Mesendoderm (in vitro differentiated cells): ENCODE measurements around the gene RWDD4.

Experiments used
- DNase-seq: peaks from one replicate; pipeline ENCODE4 v3.0.0; 2013
- H2AK5ac ChIP-seq: 2 replicates; pipeline ENCODE4 v1.6.1; 2013; ENCODE audit warnings: low read length, inconsistent platforms
- H2BK120ac ChIP-seq: 2 replicates; pipeline ENCODE4 v1.6.1; 2013; ENCODE audit warnings: low read depth, mild to moderate bottlenecking, low read length, moderate library complexity, mixed read lengths
- H2BK15ac ChIP-seq: replicated peaks from 2 replicates; pipeline ENCODE4 v1.6.1; 2013; ENCODE audit warnings: low read depth, mild to moderate bottlenecking, moderate library complexity
- H2BK5ac ChIP-seq: 2 replicates; pipeline ENCODE4 v1.6.1; 2013; ENCODE audit warnings: low read length, inconsistent platforms
- H3K18ac ChIP-seq: 2 replicates; pipeline ENCODE4 v1.6.1; 2013; ENCODE audit warnings: mild to moderate bottlenecking, low read length, mixed read lengths
- H3K23ac ChIP-seq: one replicate; pipeline ENCODE4 v1.6.1; 2013; ENCODE audit warnings: low read length
- H3K27ac ChIP-seq: 2 replicates; pipeline ENCODE4 v1.5.1; 2013; ENCODE audit warnings: low read depth, mild to moderate bottlenecking, inconsistent platforms, low read length, moderate library complexity
- H3K27me3 ChIP-seq: 2 replicates; pipeline ENCODE4 v1.6.1; 2013; ENCODE audit warnings: low read length, control low read depth, mild to moderate bottlenecking, inconsistent platforms; ENCODE audit not compliant: insufficient read depth, poor library complexity
- H3K36me3 ChIP-seq: 2 replicates; pipeline ENCODE4 v1.6.1; 2013; ENCODE audit warnings: low read length, inconsistent platforms; ENCODE audit not compliant: control insufficient read depth, insufficient read depth
- H3K4ac ChIP-seq: one replicate; pipeline ENCODE4 v1.6.1; 2013; ENCODE audit warnings: low read depth, mild to moderate bottlenecking, low read length, moderate library complexity
- H3K4me1 ChIP-seq: 2 replicates; pipeline ENCODE4 v1.6.1; 2013; ENCODE audit warnings: low read depth, low read length, inconsistent platforms; ENCODE audit not compliant: control insufficient read depth
- H3K4me2 ChIP-seq: 2 replicates; pipeline ENCODE4 v1.6.1; 2013; ENCODE audit warnings: low read length
- H3K4me3 ChIP-seq: 2 replicates; pipeline ENCODE4 v1.5.1; 2013; ENCODE audit warnings: mild to moderate bottlenecking, low read length
- H3K56ac ChIP-seq: one replicate; pipeline ENCODE4 v1.6.1; 2013; ENCODE audit warnings: low read length
- H3K79me1 ChIP-seq: 2 replicates; pipeline ENCODE4 v1.6.1; 2013; ENCODE audit warnings: low read length, inconsistent platforms
- H3K79me2 ChIP-seq: 2 replicates; pipeline ENCODE4 v1.6.1; 2013; ENCODE audit warnings: mild to moderate bottlenecking, low read length; ENCODE audit not compliant: control insufficient read depth, insufficient read depth
- H3K9ac ChIP-seq: 2 replicates; pipeline ENCODE4 v1.6.1; 2013; ENCODE audit warnings: low read length, inconsistent platforms
- H4K5ac ChIP-seq: one replicate; pipeline ENCODE4 v1.6.1; 2013; ENCODE audit warnings: low read length
- H4K8ac ChIP-seq: one replicate; pipeline ENCODE4 v1.6.1; 2013; ENCODE audit warnings: low read depth, mild to moderate bottlenecking, control low read depth, low read length, moderate library complexity
- WGBS: extraction: QIAGEN DNeasy Blood & Tissue Kit; methylation state at CpG from one replicate; pipeline ENCODE4 v1.1.7; 2013; ENCODE audit warnings: low lambda C conversion rate, missing lambda C conversion rate; ENCODE audit not compliant: insufficient coverage; ENCODE audit errors: extremely low coverage; 5-methylcytosine and 5-hydroxymethylcytosine counted together

RWDD4 gene

GRCh38 chr4:183618681-183619080, 40.3 kb downstream of the RWDD4 start:
- Histone ChIP-seq H3K23ac (no peak overlapping the region), H2BK15ac (no peak overlapping the region), H3K79me1 (no peaks in the 10 kb centered on the region), H3K27me3 (no peaks in the 10 kb centered on the region), H3K4me3 (no peak overlapping the region), H4K8ac (no peak overlapping the region), H3K56ac (no peak overlapping the region), H3K4ac (no peak overlapping the region), H3K4me1 (no peaks in the 10 kb centered on the region), H4K5ac (no peak overlapping the region), H2AK5ac (no peak overlapping the region), H3K9ac (no peak overlapping the region), H3K27ac (no peak overlapping the region), H3K18ac (no peak overlapping the region), H3K36me3 (no peaks in the 10 kb centered on the region), H3K79me2 (no peaks in the 10 kb centered on the region), H2BK120ac (no peak overlapping the region), H3K4me2 (no peak overlapping the region), H2BK5ac (no peak overlapping the region)
- DNase-seq = no peak
- WGBS = no CpG with 5 or more reads among the region's 4 CpGs

DNA sequence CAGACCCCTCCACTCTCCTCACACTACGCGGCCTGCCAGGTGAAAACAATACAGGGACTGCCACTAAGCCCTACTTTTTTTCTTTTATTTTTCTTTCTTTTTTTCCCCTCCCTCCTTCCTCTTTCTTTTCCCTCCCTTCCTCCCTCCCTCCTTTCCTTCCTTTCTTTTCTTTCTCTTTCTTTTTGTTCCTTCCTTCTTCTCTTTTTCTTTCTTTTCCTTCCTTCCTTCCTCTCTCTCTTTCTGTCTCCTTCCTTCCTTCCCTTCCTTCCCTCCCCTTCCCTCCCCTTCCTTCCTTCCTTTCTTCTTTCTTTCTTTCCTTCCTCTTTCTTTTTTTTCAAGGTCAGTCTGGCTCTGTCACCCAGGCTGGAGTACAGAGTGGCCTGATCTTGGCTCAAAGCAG, 41.9 kb downstream of the RWDD4 start:
- no peak overlapping the region for H3K4me3 ChIP-seq
- no peaks in the 10 kb centered on the region for H3K4me1 ChIP-seq
- no peak overlapping the region for H3K4ac ChIP-seq
- no peak overlapping the region for H3K56ac ChIP-seq
- no peak overlapping the region for H2BK15ac ChIP-seq
- no peak for DNase-seq
- no peaks in the 10 kb centered on the region for H3K27me3 ChIP-seq
- no peak overlapping the region for H3K23ac ChIP-seq
- H3K9ac ChIP-seq = no peak overlapping the region
- H4K5ac ChIP-seq = no peak overlapping the region
- no peak overlapping the region for H2BK120ac ChIP-seq
- H3K36me3 ChIP-seq = no peaks in the 10 kb centered on the region
- no peak overlapping the region for H3K4me2 ChIP-seq
- H3K79me2 ChIP-seq = no peaks in the 10 kb centered on the region
- no peak overlapping the region for H4K8ac ChIP-seq
- WGBS = no CpG with 5 or more reads among the region's 2 CpGs
- no peaks in the 10 kb centered on the region for H3K79me1 ChIP-seq
- no peak overlapping the region for H2AK5ac ChIP-seq
- no peak overlapping the region for H2BK5ac ChIP-seq
- H3K18ac ChIP-seq = no peak overlapping the region
- no peak overlapping the region for H3K27ac ChIP-seq

- H3K27me3 ChIP-seq = no peaks in the 10 kb centered on the region
- H2BK5ac ChIP-seq = no peak overlapping the region
- no peak overlapping the region for H3K23ac ChIP-seq
- no peak overlapping the region for H4K5ac ChIP-seq
- H3K56ac ChIP-seq = no peak overlapping the region
- H3K36me3 ChIP-seq = no peaks in the 10 kb centered on the region
- no CpG with 5 or more reads among the region's 20 CpGs for WGBS
- H3K4me1 ChIP-seq = no peaks in the 10 kb centered on the region
- H2AK5ac ChIP-seq = no peak overlapping the region
- no peak overlapping the region for H3K4ac ChIP-seq
- no peaks in the 10 kb centered on the region for H3K79me2 ChIP-seq
- H4K8ac ChIP-seq = no peak overlapping the region
- H3K18ac ChIP-seq = no peak overlapping the region
- no peak overlapping the region for H3K4me2 ChIP-seq
- no peak overlapping the region for H2BK15ac ChIP-seq
- DNase-seq = no peak
- no peak overlapping the region for H3K4me3 ChIP-seq
- H2BK120ac ChIP-seq = no peak overlapping the region
- H3K9ac ChIP-seq = no peak overlapping the region
- H3K27ac ChIP-seq = no peak overlapping the region
- H3K79me1 ChIP-seq = no peaks in the 10 kb centered on the region
Measured at GRCh38 chr4:183612329-183613250, 46.4 kb downstream of the RWDD4 start.

DNA sequence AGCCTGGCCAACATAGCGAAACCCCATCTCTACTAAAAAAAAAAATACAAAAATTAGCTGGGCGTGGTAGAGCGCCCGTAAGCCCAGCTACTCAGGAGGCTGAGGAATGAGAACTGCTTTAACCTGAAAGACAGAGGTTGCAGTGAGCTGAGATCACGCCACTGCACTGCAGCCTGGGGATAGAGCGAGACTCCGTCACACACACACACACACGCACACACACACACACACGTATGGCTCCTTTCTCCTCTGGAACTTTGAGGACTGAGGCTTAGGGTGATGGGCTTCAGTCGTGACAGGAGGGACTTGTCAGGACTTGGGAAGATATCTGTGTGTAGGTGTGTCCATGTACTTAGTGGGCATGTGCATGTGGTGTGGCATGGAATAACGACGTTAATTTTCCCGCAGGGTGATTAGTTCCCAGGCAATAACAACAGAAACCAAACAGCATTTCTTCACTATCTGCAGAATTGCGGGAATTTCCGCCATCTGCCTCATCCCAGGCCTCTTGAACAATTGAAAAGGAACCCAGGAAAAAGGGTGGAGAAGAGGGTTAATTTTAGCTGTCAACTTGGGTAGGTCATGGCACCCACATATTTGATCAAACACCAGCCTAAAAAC, 47.7 kb downstream of the RWDD4 start:
- H3K9ac ChIP-seq = no peak overlapping the region
- H3K56ac ChIP-seq = no peak overlapping the region
- no peaks in the 10 kb centered on the region for H3K79me2 ChIP-seq
- H3K4me2 ChIP-seq = no peak overlapping the region
- no CpG with 5 or more reads among the region's 15 CpGs for WGBS
- H2BK120ac ChIP-seq = no peak overlapping the region
- no peak overlapping the region for H3K4ac ChIP-seq
- no peak overlapping the region for H3K27ac ChIP-seq
- peak; percentile 11 for DNase-seq
- no peaks in the 10 kb centered on the region for H3K36me3 ChIP-seq
- H2BK5ac ChIP-seq = no peak overlapping the region
- H3K18ac ChIP-seq = no peak overlapping the region
- no peak overlapping the region for H4K8ac ChIP-seq
- no peaks in the 10 kb centered on the region for H3K4me1 ChIP-seq
- H2AK5ac ChIP-seq = no peak overlapping the region
- no peak overlapping the region for H2BK15ac ChIP-seq
- H3K27me3 ChIP-seq = no peaks in the 10 kb centered on the region
- no peak overlapping the region for H4K5ac ChIP-seq
- no peaks in the 10 kb centered on the region for H3K79me1 ChIP-seq
- no peak overlapping the region for H3K4me3 ChIP-seq
- H3K23ac ChIP-seq = no peak overlapping the region

GRCh38 chr4:183610613-183611012, 48.4 kb downstream of the RWDD4 start:
- no peak for DNase-seq
- Histone ChIP-seq H3K4me1 (no peaks in the 10 kb centered on the region), H3K79me2 (no peaks in the 10 kb centered on the region), H2BK120ac (no peak overlapping the region), H3K36me3 (no peaks in the 10 kb centered on the region), H3K27me3 (no peaks in the 10 kb centered on the region), H4K5ac (no peak overlapping the region), H3K23ac (no peak overlapping the region), H3K4me3 (no peak overlapping the region), H3K9ac (no peak overlapping the region), H2BK5ac (no peak overlapping the region), H3K27ac (no peak overlapping the region), H3K4me2 (no peak overlapping the region), H3K4ac (no peak overlapping the region), H3K79me1 (no peaks in the 10 kb centered on the region), H3K18ac (no peak overlapping the region), H2BK15ac (no peak overlapping the region), H3K56ac (no peak overlapping the region), H4K8ac (no peak overlapping the region), H2AK5ac (no peak overlapping the region)
- WGBS = no CpG with 5 or more reads among the region's 7 CpGs
